Upper lobe of left lung (tissue), 4 donors: Measurements from ENCODE around the gene PTGDR2.

Source experiments
- POLR2A ChIP-seq, 4 donors: fragments of 450-650 bp; IDR thresholded peaks; one replicate each; pipeline ENCODE4 v1.5.1; 2016 to 2017; ENCODE audit warnings: antibody characterized with exemption in 4 of 4, mild to moderate bottlenecking in 2 of 4
- TF ChIP-seq, protein P1 (sequence below), 6 experiments: fragments of 450-650 bp in 4 of 6; fragments of 200-600 bp in 2 of 6; sonication (generic) in 2 of 6; IDR thresholded peaks; one replicate each; pipeline ENCODE4 v1.5.1; 2016 to 2019; ENCODE audit warnings: antibody characterized with exemption in 6 of 6

DNA sequence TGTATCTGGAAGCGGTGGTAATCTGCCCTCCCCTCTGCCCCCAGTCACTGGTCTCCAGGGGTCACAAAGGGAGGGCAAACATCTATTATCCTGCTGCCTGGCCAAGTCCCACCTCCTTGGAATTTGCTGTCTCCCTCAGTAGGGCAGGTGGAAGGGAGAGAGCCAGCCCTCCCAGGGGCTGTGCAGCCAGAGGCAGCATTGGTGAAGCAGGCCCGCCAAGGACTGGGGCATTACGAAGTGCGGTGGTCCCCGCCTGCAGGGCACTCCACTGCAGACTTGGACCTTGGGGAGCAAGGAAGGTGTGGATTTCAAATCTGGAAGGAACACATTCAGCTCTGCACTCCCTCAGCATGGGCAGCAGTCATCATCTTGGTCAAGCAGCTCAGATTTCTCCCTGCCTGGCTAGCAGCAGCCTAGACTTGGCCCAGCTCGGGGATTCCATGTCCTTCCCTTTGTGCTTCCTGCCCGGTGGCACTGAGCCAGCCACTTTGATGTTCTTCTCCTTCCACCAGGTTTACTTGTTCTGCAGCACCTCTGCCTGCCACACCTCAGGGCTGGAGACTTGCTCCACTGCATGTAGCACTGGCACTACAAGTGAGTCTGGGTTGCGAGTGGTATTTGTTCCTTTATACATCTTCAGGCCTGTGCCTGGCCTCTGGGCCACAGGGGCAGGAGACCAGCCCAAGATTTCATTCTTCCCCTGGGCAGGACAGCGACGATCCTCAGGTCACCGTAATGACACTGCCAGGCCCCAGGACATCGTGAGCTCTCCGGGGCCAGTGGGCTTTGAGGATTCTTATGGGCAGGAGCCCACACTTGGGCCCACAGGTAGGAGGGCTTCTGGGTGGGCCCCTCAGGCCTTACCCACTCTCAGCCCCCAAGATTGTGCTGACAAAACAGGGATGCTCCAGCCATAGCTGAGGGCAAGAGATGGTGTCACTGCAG, 18.9 kb upstream of the PTGDR2 start:
- TF ChIP-seq, protein P1, sequence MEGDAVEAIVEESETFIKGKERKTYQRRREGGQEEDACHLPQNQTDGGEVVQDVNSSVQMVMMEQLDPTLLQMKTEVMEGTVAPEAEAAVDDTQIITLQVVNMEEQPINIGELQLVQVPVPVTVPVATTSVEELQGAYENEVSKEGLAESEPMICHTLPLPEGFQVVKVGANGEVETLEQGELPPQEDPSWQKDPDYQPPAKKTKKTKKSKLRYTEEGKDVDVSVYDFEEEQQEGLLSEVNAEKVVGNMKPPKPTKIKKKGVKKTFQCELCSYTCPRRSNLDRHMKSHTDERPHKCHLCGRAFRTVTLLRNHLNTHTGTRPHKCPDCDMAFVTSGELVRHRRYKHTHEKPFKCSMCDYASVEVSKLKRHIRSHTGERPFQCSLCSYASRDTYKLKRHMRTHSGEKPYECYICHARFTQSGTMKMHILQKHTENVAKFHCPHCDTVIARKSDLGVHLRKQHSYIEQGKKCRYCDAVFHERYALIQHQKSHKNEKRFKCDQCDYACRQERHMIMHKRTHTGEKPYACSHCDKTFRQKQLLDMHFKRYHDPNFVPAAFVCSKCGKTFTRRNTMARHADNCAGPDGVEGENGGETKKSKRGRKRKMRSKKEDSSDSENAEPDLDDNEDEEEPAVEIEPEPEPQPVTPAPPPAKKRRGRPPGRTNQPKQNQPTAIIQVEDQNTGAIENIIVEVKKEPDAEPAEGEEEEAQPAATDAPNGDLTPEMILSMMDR (IDR thresholded peaks at IDR 0.05) = no peak
- no peak for TF ChIP-seq POLR2A (IDR thresholded peaks at IDR 0.05)
